Ascending aorta (tissue), 2 donors: ENCODE measurements around the gene HSPB3. TPM values are rescaled to one million over a fixed set of nuclear protein-coding genes. Genes with fewer than 3 reads are reported as not detected.

ENCODE experiments used
- DNase-seq, 2 donors: peaks; one replicate each; pipeline ENCODE4 v3.0.0-alpha.2; 2019; ENCODE audit warnings: low spot score in 2 of 2
- H3K27ac ChIP-seq, 2 donors: fragments of 200-600 bp; sonication (generic); one replicate each; pipeline ENCODE4 v1.5.1; 2016 to 2017; ENCODE audit warnings: mild to moderate bottlenecking in 1 of 2
- H3K27me3 ChIP-seq: fragments of 200-600 bp; sonication (generic); one replicate; pipeline ENCODE4 v1.5.1; 2017
- H3K36me3 ChIP-seq, 2 donors: fragments of 200-600 bp; sonication (generic); one replicate each; pipeline ENCODE4 v1.5.1; 2016
- H3K4me1 ChIP-seq, 2 donors: fragments of 200-600 bp; sonication (generic); one replicate each; pipeline ENCODE4 v1.5.1; 2016 to 2017; ENCODE audit warnings: mild to moderate bottlenecking in 1 of 2
- H3K4me3 ChIP-seq, 2 donors: fragments of 200-600 bp; sonication (generic); one replicate each; pipeline ENCODE4 v1.5.1; 2016 to 2017; ENCODE audit warnings: mild to moderate bottlenecking in 1 of 2
- H3K9me3 ChIP-seq, 2 donors: fragments of 200-600 bp; sonication (generic); one replicate each; pipeline ENCODE4 v1.5.1; 2016
- intact Hi-C: fragments of 100-400 bp; cut with DNase I; formaldehyde crosslinking; loops from one replicate; pipeline ENCODE4 v1.15.1; 2023
- total RNA-seq: library from RNA; depleted of rRNA; stranded (reverse); fragments of >200 nt; gene quantifications from one replicate; pipeline ENCODE4 v1.1.0, GENCODE V29; 2016
- TF ChIP-seq, protein P1 (sequence below), 3 experiments: fragments of 200-600 bp in 2 of 3; fragments of 450-650 bp in 1 of 3; sonication (generic) in 2 of 3; IDR thresholded peaks; one replicate each; pipeline ENCODE4 v1.5.1; 2016 to 2019; ENCODE audit warnings: antibody characterized with exemption in 3 of 3, mild to moderate bottlenecking in 1 of 3, moderate library complexity in 1 of 3

Gene HSPB3
- total RNA-seq, 1 donor from 2014 or later = not detected

DNA sequence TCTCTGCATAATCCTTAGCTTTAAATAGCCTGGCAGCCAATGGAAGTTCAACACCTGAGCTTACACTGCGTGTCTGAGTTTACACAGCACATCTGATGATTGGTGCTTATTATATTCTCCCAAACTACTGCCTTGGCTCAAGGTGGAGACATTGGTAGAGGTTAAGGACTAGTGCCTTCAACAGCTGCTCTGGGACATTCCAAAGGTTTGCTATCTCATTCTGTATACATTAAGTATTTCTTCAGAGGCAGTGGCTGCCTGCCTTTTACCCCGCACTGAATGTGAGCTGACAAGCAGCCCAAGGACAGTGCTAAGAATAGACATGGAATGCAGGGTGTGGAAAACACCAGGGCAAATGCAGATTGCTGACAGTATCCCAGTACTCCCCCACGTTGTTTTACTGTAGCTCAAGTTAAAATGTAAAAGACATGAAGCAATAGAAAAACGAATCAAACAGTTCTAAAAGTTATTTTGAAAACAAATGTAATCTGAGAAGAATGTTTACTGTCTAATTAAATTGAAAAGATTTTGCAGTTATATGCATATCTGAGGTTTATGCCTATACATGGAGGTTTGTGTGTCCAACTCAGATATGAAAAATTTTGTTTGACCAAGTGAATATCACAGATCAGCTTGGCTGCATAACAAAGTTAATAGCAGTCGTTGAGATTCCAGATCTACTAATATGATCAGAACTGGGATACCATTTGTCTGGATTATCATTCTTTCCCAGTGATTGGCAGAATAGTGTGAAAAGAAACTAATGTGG lies 1.8 kb downstream of the HSPB3 start:
- TF ChIP-seq, protein P1, sequence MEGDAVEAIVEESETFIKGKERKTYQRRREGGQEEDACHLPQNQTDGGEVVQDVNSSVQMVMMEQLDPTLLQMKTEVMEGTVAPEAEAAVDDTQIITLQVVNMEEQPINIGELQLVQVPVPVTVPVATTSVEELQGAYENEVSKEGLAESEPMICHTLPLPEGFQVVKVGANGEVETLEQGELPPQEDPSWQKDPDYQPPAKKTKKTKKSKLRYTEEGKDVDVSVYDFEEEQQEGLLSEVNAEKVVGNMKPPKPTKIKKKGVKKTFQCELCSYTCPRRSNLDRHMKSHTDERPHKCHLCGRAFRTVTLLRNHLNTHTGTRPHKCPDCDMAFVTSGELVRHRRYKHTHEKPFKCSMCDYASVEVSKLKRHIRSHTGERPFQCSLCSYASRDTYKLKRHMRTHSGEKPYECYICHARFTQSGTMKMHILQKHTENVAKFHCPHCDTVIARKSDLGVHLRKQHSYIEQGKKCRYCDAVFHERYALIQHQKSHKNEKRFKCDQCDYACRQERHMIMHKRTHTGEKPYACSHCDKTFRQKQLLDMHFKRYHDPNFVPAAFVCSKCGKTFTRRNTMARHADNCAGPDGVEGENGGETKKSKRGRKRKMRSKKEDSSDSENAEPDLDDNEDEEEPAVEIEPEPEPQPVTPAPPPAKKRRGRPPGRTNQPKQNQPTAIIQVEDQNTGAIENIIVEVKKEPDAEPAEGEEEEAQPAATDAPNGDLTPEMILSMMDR (IDR thresholded peaks at IDR 0.05) = no peak
- Histone ChIP-seq H3K4me3 (peak overlapping the region in 1 of 2 donors; percentile 21), H3K27ac (no peak overlapping the region), H3K9me3 (no peaks in the 10 kb centered on the region), H3K36me3 (no peaks in the 10 kb centered on the region), H3K27me3 (no peaks in the 10 kb centered on the region), H3K4me1 (peaks cover 0 to 28% of the 10 kb centered on the region in 2 donors)
- intact Hi-C loops = no loop called here
- no peak for DNase-seq

DNA sequence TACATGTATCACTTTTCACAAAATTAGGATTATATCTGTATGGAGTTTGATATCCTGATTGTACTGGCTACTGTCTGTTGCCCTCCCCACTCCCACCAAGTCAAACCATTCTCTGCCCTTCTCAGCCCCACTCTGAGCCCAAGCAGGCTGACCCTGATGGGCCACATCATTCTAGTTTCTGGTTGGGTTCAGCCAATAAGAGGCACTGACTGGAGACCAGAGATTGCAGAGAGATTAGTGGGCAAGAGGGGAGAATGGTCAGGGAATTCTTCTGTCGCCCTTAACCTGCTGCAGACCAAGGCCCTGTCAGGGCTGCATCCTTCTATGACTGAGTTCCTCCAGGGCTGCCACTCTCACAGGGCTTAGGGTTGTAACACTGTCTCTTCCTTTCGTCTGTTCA lies 2.7 kb downstream of the HSPB3 start:
- Histone ChIP-seq H3K9me3 (no peaks in the 10 kb centered on the region), H3K27me3 (no peaks in the 10 kb centered on the region), H3K36me3 (no peaks in the 10 kb centered on the region), H3K4me3 (no peak overlapping the region), H3K4me1 (peaks cover 0 to 28% of the 10 kb centered on the region in 2 donors), H3K27ac (no peak overlapping the region)
- intact Hi-C loops = no loop called here
- TF ChIP-seq, protein P1 (IDR thresholded peaks at IDR 0.05) = no peak
- no peak for DNase-seq

DNA sequence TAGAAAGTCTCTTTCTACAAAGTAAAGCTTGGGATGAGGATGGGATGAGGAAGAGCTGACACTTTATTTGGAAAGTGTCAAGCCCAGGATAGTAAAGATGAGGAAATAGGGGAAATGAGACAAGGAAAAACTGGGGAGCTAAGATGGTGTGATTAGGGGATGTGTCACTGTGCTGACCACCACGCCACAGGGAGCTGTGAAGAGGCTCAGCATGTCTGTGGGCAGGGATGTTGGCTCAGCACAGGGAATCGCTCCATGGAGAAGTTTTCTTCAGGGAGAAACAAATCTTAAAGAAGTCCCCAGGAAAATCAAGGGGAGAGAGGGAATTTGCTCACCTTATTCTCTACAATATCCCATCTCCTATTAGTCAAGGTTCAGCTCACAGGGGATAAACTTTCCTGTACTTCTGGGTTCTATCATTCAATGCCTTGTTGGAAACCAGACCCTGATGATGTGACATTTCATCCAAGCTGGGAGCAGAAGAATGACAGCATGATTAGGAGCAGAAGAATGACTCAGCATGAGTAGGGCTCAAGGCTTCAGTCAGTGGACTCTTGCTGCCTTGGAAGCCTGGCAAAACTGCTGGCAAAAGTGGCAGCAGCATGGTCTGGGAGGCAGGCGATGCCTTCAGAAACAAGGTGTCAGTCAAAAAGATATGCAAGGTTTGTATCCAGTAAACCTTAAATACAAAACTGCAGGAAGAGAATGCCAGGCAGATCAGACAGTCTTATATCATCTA lies 4.9 kb downstream of the HSPB3 start:
- Histone ChIP-seq H3K4me1 (peaks cover 0 to 24% of the 10 kb centered on the region in 2 donors), H3K4me3 (no peak overlapping the region), H3K36me3 (no peaks in the 10 kb centered on the region), H3K27me3 (no peaks in the 10 kb centered on the region), H3K27ac (no peak overlapping the region), H3K9me3 (no peaks in the 10 kb centered on the region)
- TF ChIP-seq, protein P1 (IDR thresholded peaks at IDR 0.05) = no peak
- no peak for DNase-seq
- intact Hi-C loops = no loop called here

DNA sequence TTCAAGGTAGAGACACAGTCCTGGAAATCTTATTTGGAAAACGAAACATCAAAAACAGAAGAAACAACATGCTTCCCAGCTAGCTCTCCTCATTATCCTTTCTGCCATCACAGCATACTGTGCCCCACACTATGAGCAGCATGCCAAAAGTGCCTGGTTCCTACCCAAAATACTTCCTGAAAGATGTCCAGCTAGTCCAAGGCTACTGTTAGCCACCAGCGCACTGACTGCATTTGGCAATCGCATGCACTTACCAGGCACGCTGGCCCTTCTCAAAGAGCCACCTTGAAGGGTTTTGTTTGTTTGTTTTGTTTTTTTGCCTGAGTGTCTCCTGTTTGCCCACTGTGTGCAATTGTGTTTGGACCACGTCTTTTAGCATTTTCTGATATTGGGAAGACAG lies 6.8 kb downstream of the HSPB3 start:
- H3K4me3 ChIP-seq = no peak overlapping the region
- no peaks in the 10 kb centered on the region for H3K9me3 ChIP-seq
- intact Hi-C loops = no loop called here
- TF ChIP-seq, protein P1 (IDR thresholded peaks at IDR 0.05) = no peak
- H3K27me3 ChIP-seq = no peaks in the 10 kb centered on the region
- H3K36me3 ChIP-seq = no peaks in the 10 kb centered on the region
- DNase-seq = no peak
- peaks cover 0 to 4% of the 10 kb centered on the region in 2 donors for H3K4me1 ChIP-seq
- no peak overlapping the region for H3K27ac ChIP-seq

DNA sequence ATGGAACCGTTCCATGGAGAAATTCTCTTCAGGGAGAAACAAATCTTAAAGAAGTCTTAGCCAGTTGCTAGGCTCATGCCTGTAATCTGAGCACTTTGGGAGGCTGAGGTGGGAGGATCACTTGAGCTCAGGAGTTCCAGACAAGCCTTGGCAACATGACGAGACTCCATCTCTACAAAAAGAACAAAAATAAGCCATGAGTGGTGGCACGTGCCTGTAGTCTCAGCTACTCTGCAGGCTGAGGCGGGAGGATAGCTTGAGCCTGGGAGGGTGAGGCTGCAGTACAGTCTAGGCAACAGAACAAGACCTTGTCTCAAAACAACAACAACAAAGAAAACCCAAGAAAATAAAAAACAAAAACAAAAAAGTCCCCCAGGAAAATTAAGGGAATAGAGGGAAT lies 8.2 kb downstream of the HSPB3 start:
- Histone ChIP-seq H3K27me3 (no peaks in the 10 kb centered on the region), H3K4me3 (no peak overlapping the region), H3K9me3 (no peaks in the 10 kb centered on the region), H3K36me3 (no peaks in the 10 kb centered on the region), H3K4me1 (no peaks in the 10 kb centered on the region), H3K27ac (no peak overlapping the region)
- DNase-seq = no peak
- TF ChIP-seq, protein P1 (IDR thresholded peaks at IDR 0.05) = no peak
- intact Hi-C loops = no loop called here
